GM18520 (cell line): ENCODE results near the gene NABP1.

Source experiments
- ATAC-seq: cut with Tn5 transposase; IDR thresholded peaks from one replicate; pipeline ENCODE4 v1.9.1; 2021; ENCODE audit not compliant: unreplicated experiment

NABP1 gene

GRCh38 chr2:191678437-191679100, 633 bp downstream of the NABP1 start:
- no peak for ATAC-seq

GRCh38 chr2:191679818-191680600, 2.1 kb downstream of the NABP1 start:
- ATAC-seq: peak; percentile 28

GRCh38 chr2:191680639-191681038, 2.7 kb downstream of the NABP1 start:
- ATAC-seq: no peak

- ATAC-seq: no peak
Measured at GRCh38 chr2:191682126-191682525, 4.2 kb downstream of the NABP1 start.

- ATAC-seq: no peak
Measured at GRCh38 chr2:191686066-191686465, 8.1 kb downstream of the NABP1 start.

GRCh38 chr2:191686729-191687128, 8.8 kb downstream of the NABP1 start:
- ATAC-seq: no peak

GRCh38 chr2:191687867-191688266, 9.9 kb downstream of the NABP1 start:
- ATAC-seq: no peak

GRCh38 chr2:191688934-191689695, 11.2 kb downstream of the NABP1 start:
- ATAC-seq: no peak

- ATAC-seq: no peak
Measured at GRCh38 chr2:191690327-191690726, 12.4 kb downstream of the NABP1 start.

- ATAC-seq: peak; percentile 45
Measured at GRCh38 chr2:191691016-191691735, 13.2 kb downstream of the NABP1 start.

- no peak for ATAC-seq
Measured at GRCh38 chr2:191691898-191692297, 14.0 kb downstream of the NABP1 start.

- ATAC-seq: no peak
Measured at GRCh38 chr2:191692502-191693115, 14.7 kb downstream of the NABP1 start.

- ATAC-seq: no peak
Measured at GRCh38 chr2:191693166-191693565, 15.2 kb downstream of the NABP1 start.

- ATAC-seq: peak; percentile 36
Measured at GRCh38 chr2:191693778-191694177, 15.8 kb downstream of the NABP1 start.

- ATAC-seq: no peak
Measured at GRCh38 chr2:191696001-191696400, 18.1 kb downstream of the NABP1 start.

GRCh38 chr2:191696966-191697365, 19.0 kb downstream of the NABP1 start:
- no peak for ATAC-seq

- no peak for ATAC-seq
Measured at GRCh38 chr2:191697870-191698269, 19.9 kb downstream of the NABP1 start.

GRCh38 chr2:191699341-191699945, 21.5 kb downstream of the NABP1 start:
- ATAC-seq: no peak

- no peak for ATAC-seq
Measured at GRCh38 chr2:191701029-191701428, 23.1 kb downstream of the NABP1 start.

- ATAC-seq: no peak
Measured at GRCh38 chr2:191701696-191702095, 23.8 kb downstream of the NABP1 start.
